ENCODE data around the gene C16orf46.
A peak's percentile ranks its signal among the peaks of the same experiment; 100 is the strongest.

Gene C16orf46

GRCh38 chr16:81076566-81077075 lies 417 bp downstream of the C16orf46 start:
- peak; percentile 83 to 87 for DNase-seq (ENCODE audit: low read depth in 2 of 2)

- no peak for DNase-seq (ENCODE audit: low read depth in 2 of 2)
These were observed 3.3 kb downstream of the C16orf46 start for GRCh38 chr16:81073560-81074330.

GRCh38 chr16:81071805-81072204 lies 5.2 kb downstream of the C16orf46 start:
- no peak for DNase-seq (ENCODE audit: low read depth in 2 of 2)

GRCh38 chr16:81070979-81071378 lies 6.1 kb downstream of the C16orf46 start:
- no peak for DNase-seq (ENCODE audit: low read depth in 2 of 2)

GRCh38 chr16:81069063-81069462 lies 8.0 kb downstream of the C16orf46 start:
- DNase-seq (ENCODE audit: low read depth in 2 of 2) = no peak

GRCh38 chr16:81067166-81067565 lies 9.9 kb downstream of the C16orf46 start:
- DNase-seq (ENCODE audit: low read depth in 2 of 2) = no peak

- no peak for DNase-seq (ENCODE audit: low read depth in 2 of 2)
These were observed 10.4 kb downstream of the C16orf46 start for GRCh38 chr16:81066681-81067080.

- DNase-seq (ENCODE audit: low read depth in 2 of 2) = no peak
These were observed 15.0 kb downstream of the C16orf46 start for GRCh38 chr16:81061871-81062608.

GRCh38 chr16:81061307-81061640 lies 15.8 kb downstream of the C16orf46 start:
- no peak for DNase-seq (ENCODE audit: low read depth in 2 of 2)

GRCh38 chr16:81060576-81061306 lies 16.3 kb downstream of the C16orf46 start:
- DNase-seq (ENCODE audit: low read depth in 2 of 2) = no peak

- DNase-seq (ENCODE audit: low read depth in 2 of 2) = no peak
These were observed 23.3 kb downstream of the C16orf46 start for GRCh38 chr16:81053761-81054160.

GRCh38 chr16:81042821-81043220 lies 34.2 kb downstream of the C16orf46 start:
- no peak for DNase-seq (ENCODE audit: low read depth in 2 of 2)

GRCh38 chr16:81041696-81042095 lies 35.3 kb downstream of the C16orf46 start:
- DNase-seq (ENCODE audit: low read depth in 2 of 2) = no peak

- no peak for DNase-seq (ENCODE audit: low read depth in 2 of 2)
These were observed 36.2 kb downstream of the C16orf46 start for GRCh38 chr16:81040842-81041241.

- DNase-seq (ENCODE audit: low read depth in 2 of 2) = no peak
These were observed 36.9 kb downstream of the C16orf46 start for GRCh38 chr16:81040131-81040530.

GRCh38 chr16:81036751-81037350 lies 40.2 kb downstream of the C16orf46 start:
- DNase-seq (ENCODE audit: low read depth in 2 of 2) = no peak

GRCh38 chr16:81035975-81036750 lies 40.9 kb downstream of the C16orf46 start:
- peak in 1 of 2 donors; percentile 19 for DNase-seq (ENCODE audit: low read depth in 2 of 2)

GRCh38 chr16:81035398-81035974 lies 41.6 kb downstream of the C16orf46 start, which contains the start of gene ATMIN:
TSS of gene ATMIN (plus strand) at chr16:81035842. CDS start at chr16:81035871, 29 bp downstream.
- peak; percentile 65 to 83 for DNase-seq (ENCODE audit: low read depth in 2 of 2)

GRCh38 chr16:81029930-81030604 lies 47.0 kb downstream of the C16orf46 start:
- DNase-seq (ENCODE audit: low read depth in 2 of 2) = peak in 1 of 2 donors; percentile 19

- DNase-seq (ENCODE audit: low read depth in 2 of 2) = no peak
These were observed 50.6 kb downstream of the C16orf46 start for GRCh38 chr16:81026429-81026828.
